ENCODE measurements around the gene CCL17.

Gene CCL17

GRCh38 chr16:57401943-57402640 lies 2.5 kb upstream of the CCL17 start:
- no peak for DNase-seq

- no peak for DNase-seq
Observed at GRCh38 chr16:57405097-57405496, 530 bp downstream of the CCL17 start.

GRCh38 chr16:57406881-57407280 lies 2.3 kb downstream of the CCL17 start:
- no peak for DNase-seq

GRCh38 chr16:57407521-57408353 lies 3.2 kb downstream of the CCL17 start:
- DNase-seq = no peak

DNA sequence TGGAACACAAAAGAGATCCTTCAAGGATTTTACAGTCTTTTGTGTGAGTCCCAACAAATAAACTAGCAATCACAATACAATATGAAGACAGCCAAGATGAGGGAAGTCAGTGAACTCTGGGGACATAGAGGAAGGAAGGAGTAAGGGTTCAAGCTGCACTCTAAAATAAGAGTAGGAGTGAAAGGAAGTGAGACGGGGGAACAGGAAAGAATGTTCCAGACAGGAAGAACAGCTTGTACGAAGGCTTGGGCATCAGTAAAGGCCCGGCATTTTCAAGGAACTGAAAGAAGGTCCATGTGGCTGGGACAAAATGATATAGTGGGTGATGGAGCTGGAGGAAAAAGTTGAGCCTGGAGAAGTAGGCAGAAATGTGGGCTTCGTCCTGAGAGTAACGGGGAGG lies 4.5 kb downstream of the CCL17 start:
- DNase-seq = no peak

DNA sequence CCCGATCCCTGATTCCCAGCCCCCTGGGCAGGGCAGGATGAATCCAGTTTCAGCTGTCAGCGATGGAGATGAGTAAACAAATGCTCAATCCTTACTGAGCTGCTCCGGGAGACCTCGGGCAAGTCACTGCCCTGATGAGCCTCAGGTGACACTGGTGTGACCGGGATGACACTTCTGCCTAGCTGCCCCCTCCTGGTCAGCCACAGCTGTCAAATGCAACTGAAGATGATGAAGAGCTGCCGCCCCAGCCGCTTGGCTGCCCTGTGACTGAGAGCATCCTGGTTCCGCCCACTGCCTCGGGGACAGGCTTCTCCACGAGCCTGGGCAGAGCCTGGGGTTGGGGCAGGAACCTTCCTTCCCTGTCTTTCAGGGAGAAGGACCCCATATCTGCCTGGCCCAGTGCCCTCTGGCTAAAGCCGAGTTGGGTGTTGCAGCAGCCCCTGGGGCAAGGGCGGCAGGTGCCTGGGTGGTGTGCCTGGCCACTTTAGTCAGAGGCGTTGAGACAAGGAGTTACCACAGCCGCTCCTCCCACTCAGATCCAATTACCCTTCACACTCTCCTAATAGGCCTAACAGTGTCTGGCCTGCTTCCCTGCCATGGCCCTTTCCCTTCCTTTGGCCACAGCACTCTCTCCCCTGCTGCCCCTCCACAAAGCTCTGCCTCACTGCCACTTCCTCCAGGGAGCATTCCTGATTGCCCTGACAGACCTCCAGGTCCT lies 5.5 kb downstream of the CCL17 start:
- DNase-seq = no peak

- DNase-seq = no peak
Observed at GRCh38 chr16:57411362-57411976, 6.9 kb downstream of the CCL17 start.

- DNase-seq = no peak
Observed at GRCh38 chr16:57412584-57412983, 8.0 kb downstream of the CCL17 start.

DNA sequence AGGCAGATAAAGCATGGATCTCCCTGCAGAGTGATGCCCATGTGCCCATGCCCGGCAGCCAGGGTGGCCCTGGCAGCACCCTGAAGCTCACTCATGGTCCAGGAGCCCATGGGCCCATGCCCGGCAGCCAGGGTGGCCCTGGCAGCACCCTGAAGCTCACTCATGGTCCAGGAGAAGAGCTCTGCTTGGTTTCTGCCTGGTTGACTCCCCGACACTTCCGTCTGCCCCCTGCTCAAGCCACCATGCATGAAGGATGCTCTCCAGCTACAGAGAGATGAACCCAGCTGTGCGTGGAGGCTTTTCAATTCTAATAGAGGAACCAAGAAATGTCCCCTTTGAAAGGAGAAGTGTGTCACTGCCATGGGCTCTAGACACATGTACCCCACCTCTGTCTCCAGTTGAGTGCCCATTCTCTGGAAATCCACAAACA lies 8.7 kb downstream of the CCL17 start:
- no peak for DNase-seq

DNA sequence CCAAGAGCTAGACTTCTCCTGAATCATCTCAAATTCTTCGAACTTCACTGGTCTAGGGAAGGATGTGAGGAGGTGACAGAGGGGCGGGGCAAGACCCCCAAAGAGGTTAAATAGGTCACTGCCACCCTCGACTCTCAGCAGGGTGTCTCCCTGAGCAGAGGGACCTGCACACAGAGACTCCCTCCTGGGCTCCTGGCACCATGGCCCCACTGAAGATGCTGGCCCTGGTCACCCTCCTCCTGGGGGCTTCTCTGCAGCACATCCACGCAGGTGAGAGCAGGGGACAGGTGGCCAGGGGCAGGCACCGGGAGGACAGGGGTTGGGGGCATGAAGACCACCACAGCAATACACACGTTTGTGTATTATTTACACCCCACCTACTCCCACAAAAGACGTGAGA lies 9.2 kb downstream of the CCL17 start:
- no peak for DNase-seq

DNA sequence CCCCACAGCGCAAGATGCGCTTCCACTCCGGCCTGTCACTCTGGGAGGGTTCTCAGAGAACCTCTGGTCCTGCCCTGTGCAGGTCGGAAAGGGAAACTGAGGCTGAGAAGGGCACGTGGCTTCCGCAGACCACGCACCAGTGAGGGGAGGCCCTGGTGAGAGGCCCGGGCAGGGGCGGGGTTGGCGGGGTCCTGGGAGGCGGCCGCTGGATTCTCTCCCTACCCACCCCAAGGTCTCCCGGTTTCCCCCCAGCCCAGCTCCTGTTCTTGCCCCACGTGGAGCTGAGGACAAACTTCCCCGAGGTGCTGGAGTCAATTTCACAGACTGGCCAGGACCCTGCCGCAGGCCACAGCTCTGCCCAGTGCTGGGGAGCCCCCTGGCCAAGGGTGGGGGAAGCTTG lies 11.5 kb downstream of the CCL17 start:
- no peak for DNase-seq

DNA sequence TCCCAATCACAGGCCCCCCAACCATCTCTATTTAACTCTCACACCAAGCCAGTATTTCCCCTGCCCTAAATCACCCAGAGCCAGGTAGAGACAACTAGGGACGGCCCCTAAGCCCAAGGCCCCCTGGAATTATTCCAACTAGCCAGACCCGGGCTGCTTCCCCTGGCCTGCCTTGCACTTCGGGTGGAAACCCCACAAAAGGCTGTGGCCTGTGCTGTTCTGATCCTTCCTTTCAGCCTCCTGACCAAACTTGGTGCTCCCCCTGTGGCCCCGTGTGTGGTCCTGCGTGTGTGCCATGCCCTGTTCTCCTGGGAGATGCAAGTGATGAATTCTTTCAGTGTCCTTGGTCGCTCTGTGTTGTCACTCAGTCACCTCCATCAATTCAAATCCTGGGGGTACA lies 14.9 kb downstream of the CCL17 start:
- DNase-seq = no peak

DNA sequence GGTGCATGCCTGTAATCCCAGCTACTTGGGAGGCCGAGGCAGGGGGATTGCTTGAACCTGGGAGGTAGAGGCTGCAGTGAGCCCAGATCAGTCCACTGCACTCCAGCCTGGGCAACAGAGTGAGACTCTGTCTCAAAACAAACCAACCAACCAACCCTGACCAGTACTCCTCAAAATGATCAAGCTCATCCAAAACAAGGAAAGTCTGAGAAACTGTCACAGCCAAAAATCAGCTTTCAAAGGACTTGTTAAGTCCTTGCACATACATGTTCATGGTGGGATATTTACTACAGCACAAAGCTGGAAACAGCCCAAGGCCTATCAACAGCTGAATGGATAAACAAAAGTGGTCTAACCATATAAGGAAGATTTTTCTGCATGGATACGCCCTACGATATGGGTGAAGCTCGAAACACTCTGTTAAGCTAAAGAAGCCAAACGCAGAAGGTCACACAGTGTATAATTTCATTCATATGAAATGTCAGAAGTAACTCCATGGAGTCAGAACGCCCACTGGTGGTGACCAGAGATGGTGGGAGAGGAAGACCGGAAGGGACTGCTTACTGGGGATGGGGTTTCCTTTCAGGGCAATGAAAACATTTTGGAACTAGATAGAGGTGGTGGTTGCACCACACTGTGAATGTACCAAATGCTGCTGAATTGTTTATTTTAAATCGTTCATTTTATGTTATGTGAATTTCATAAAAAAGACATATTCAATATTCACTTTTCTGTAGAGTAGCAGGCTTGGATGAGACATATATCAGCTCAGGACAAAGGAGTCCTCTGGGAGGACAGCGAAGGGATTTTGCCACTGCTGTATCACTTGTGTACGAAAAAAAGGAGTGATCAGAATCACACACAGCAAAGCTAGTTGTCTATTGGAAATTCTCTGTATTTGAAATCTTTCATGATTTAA lies 17.7 kb downstream of the CCL17 start:
- no peak for DNase-seq

- no peak for DNase-seq
Observed at GRCh38 chr16:57423152-57423551, 18.6 kb downstream of the CCL17 start.

- DNase-seq = no peak
Observed at GRCh38 chr16:57424583-57424982, 20.0 kb downstream of the CCL17 start.

GRCh38 chr16:57426356-57426755 lies 21.8 kb downstream of the CCL17 start:
- no peak for DNase-seq

DNA sequence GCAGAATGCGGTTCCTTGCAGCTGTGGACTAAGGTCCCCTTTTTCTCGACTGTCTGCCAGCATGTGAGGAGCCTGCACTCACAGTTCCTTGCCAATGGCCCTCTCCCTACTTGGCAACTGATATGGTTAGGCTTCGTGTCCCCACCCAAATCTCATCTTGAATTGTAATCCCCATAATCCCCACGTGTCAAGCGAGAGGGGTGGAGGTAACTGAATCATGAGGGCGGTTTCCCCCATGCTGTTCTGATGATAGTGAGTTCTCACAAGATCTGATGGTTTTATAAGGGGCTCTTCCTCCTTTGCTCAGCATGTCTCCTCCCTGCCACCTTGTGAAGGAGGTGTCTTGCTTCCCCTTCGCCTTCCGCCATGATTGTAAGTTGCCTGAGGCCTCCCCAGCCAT lies 22.7 kb downstream of the CCL17 start:
- DNase-seq = no peak

GRCh38 chr16:57427824-57428223 lies 23.3 kb downstream of the CCL17 start:
- DNase-seq = no peak

GRCh38 chr16:57430955-57431354 lies 26.4 kb downstream of the CCL17 start:
- no peak for DNase-seq

DNA sequence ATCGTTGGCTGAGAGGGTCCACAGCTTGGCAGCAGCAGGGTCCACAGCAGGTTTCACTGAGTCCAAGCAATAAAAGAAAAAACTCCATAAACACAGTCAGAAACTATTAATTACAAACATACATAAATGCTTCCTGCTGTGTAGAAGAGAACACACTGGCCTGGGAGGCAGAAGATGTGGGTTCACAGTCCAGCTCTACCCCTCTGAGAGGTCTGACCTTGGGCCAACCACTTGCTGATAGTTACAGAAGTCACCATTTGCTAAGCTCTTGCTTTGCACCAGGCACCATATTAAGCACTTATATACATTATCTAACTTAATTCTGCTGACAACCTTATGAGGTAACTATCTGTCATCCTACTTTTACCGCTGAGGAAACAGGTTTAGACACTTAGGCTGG lies 27.9 kb downstream of the CCL17 start:
- no peak for DNase-seq

GRCh38 chr16:57432989-57433388 lies 28.4 kb downstream of the CCL17 start:
- no peak for DNase-seq

DNA sequence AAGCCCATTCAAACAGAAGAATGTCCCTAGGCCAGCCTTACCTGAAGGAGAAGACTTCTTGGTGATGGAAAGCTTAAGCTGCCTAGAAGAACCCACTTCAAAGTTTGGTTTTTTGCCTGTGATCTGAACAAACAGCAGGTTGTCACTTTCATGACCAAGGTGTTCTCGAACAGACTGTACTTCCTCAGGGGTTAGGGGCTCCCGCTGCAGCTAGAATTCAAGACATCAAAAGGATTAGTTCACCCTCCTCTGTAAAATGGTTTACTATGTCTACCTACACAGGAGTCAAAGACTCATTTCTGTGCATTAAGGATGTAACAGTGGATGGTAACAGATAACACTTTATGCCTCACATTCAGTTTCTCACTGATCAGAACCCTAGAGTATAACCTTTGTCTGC lies 29.4 kb downstream of the CCL17 start:
- no peak for DNase-seq

All from NK-92 treated with Interleukin-12 subunit alpha and Interleukin-12 subunit beta, amount 100 ng/mL, for 24 hours (cell line).